K562 (cell line): ENCODE measurements around the gene NUBP2. TPM values are rescaled to one million over a fixed set of nuclear protein-coding genes. Genes with fewer than 3 reads are reported as not detected.
A peak's percentile ranks its signal among the peaks of the same experiment; 100 is the strongest.

Source experiments
- ATAC-seq: fragments of 200-7000 bp; cut with Tn5 transposase; 3 replicates; pipeline ENCODE4 v1.9.1; 2020; ENCODE audit warnings: moderate library complexity
- BruUV-seq: library from RNA; stranded (reverse); fragments of 400-500 nt; replicated peaks from 2 replicates; lab custom pipeline; 2021; lab: Mats Ljungman, UMichigan
- CTCF ChIA-PET: fragments of 300-600 bp; formaldehyde crosslinking; extraction: SDS; loops from one replicate; lab custom pipeline; 2021; ENCODE audit warnings: low intra/inter-chr PET ratio; lab: Yijun Ruan, JAX
- POLR2A ChIA-PET: fragments of 300-600, 350-650 bp; sonication (Branson Sonifier 250); formaldehyde crosslinking; extraction: SDS; loops from one replicate; lab custom pipeline; 2021; ENCODE audit warnings: antibody characterized with exemption, inconsistent platforms; lab: Yijun Ruan, JAX
- DNase-seq, 4 experiments: peaks; one replicate each; pipeline versions ENCODE4 v3.0.0 to v3.0.0-alpha.2; 2011 to 2018; ENCODE audit warnings: low spot score in 3 of 4, mixed read lengths in 3 of 4; ENCODE audit errors: extremely low read depth in 1 of 4
- FAIRE-seq: peaks from 2 replicates; lab custom pipeline; 2011; peaks lifted over from hg19 to GRCh38; lab: Jason Lieb, UNC
- H2AFZ ChIP-seq: 2 replicates; pipeline ENCODE4 v1.6.0; 2011; ENCODE audit warnings: low read depth, low read length, control low read depth, inconsistent platforms
- H3K27ac ChIP-seq: fragments of 200-600 bp; 3 replicates; pipeline ENCODE4 v1.8.0; 2011; ENCODE audit warnings: low read depth, mild to moderate bottlenecking, control low read depth, inconsistent platforms, low read length, moderate library complexity, mixed read lengths; ENCODE audit errors: extremely low read depth
- H3K27me3 ChIP-seq, 2 experiments: fragments of 300-600 bp in 1 of 2; 2 replicates in 1 of 2; 3 replicates in 1 of 2; pipeline versions ENCODE4 v1.6.0 to v1.8.0; 2011; ENCODE audit warnings: inconsistent platforms in 2 of 2, low read length in 2 of 2, mild to moderate bottlenecking in 1 of 2, mixed read lengths in 1 of 2, moderate library complexity in 1 of 2; ENCODE audit not compliant: control insufficient read depth in 2 of 2, insufficient read depth in 2 of 2
- H3K36me3 ChIP-seq: fragments of 300-600 bp; 3 replicates; pipeline ENCODE4 v1.8.0; 2011; ENCODE audit warnings: mild to moderate bottlenecking, low read length, inconsistent platforms; ENCODE audit not compliant: control insufficient read depth, insufficient read depth
- H3K4me1 ChIP-seq, 2 experiments: fragments of 200-600 bp in 1 of 2; replicated peaks in 1 of 2; 2 replicates in 1 of 2; 3 replicates in 1 of 2; pipeline versions ENCODE4 v1.5.1 to v1.8.0; 2011; ENCODE audit warnings: inconsistent platforms in 2 of 2, low read length in 2 of 2, mild to moderate bottlenecking in 1 of 2, mixed read lengths in 1 of 2, moderate library complexity in 1 of 2; ENCODE audit not compliant: control insufficient read depth in 2 of 2, insufficient read depth in 2 of 2
- H3K4me2 ChIP-seq: 2 replicates; pipeline ENCODE4 v1.6.1; 2011; ENCODE audit warnings: low read length, control low read depth, inconsistent platforms, mixed read lengths; ENCODE audit not compliant: insufficient read depth
- H3K4me3 ChIP-seq: fragments of 200-600 bp; sonication (generic), shearing (Covaris generic); 2 replicates; pipeline ENCODE4 v1.5.1; 2016; ENCODE audit warnings: control low read depth, inconsistent platforms
- H3K79me2 ChIP-seq: fragments of 200-600 bp; 3 replicates; pipeline ENCODE4 v1.8.0; 2011; ENCODE audit warnings: low read length, inconsistent platforms; ENCODE audit not compliant: control insufficient read depth, insufficient read depth
- H3K9ac ChIP-seq, 2 experiments: 2 replicates each; pipeline versions ENCODE4 v1.6.0 to v1.6.1; 2011; ENCODE audit warnings: low read depth in 2 of 2, low read length in 2 of 2, control low read depth in 1 of 2, inconsistent platforms in 1 of 2, mild to moderate bottlenecking in 1 of 2, mixed read lengths in 1 of 2; ENCODE audit not compliant: insufficient read depth in 1 of 2
- H3K9me1 ChIP-seq: one replicate; pipeline ENCODE4 v1.6.0; 2011; ENCODE audit warnings: inconsistent platforms, mild to moderate bottlenecking, low read length, moderate library complexity; ENCODE audit not compliant: control insufficient read depth, insufficient read depth
- H3K9me3 ChIP-seq: replicated peaks from 2 replicates; pipeline ENCODE4 v1.5.1; 2011; ENCODE audit warnings: low read depth, low read length, inconsistent platforms; ENCODE audit not compliant: control insufficient read depth, insufficient read depth
- H4K20me1 ChIP-seq: replicated peaks from 2 replicates; pipeline ENCODE4 v1.6.1; 2011; ENCODE audit warnings: low read length, inconsistent platforms, mixed read lengths; ENCODE audit not compliant: control insufficient read depth, insufficient read depth
- ARID2 ChIP-seq: fragments of 450-650 bp; IDR thresholded peaks from 2 replicates; pipeline ENCODE4 v1.6.1; 2017; ENCODE audit warnings: antibody characterized with exemption, mild to moderate bottlenecking
- CBX8 ChIP-seq: fragments of 200-600 bp; sonication (generic); IDR thresholded peaks from 2 replicates; pipeline ENCODE4 v1.6.1; 2012; ENCODE audit warnings: borderline replicate concordance, mixed run types, low read depth, mild to moderate bottlenecking, moderate library complexity, mixed read lengths, low read length, control low read depth, inconsistent platforms; ENCODE audit not compliant: poor library complexity, severe bottlenecking; ENCODE audit errors: extremely low read depth
- ESRRA ChIP-seq: fragments of 450-650 bp; IDR thresholded peaks from 2 replicates; pipeline ENCODE4 v1.6.1; 2014; ENCODE audit warnings: low read depth, mild to moderate bottlenecking, moderate library complexity, borderline replicate concordance
- MAZ ChIP-seq, 2 experiments: fragments of 450-650 bp in 1 of 2; sonication (generic) in 1 of 2; formaldehyde crosslinking; IDR thresholded peaks in 1 of 2; conservative IDR thresholded peaks in 1 of 2; 2 replicates each; pipeline versions ENCODE4 v1.4.0 to v1.5.0; 2020; ENCODE audit warnings: mild to moderate bottlenecking in 1 of 2, missing genetic modification reagents in 1 of 2
- MEIS2 ChIP-seq: fragments of 450-650 bp; IDR thresholded peaks from 2 replicates; pipeline ENCODE4 v1.6.1; 2014; ENCODE audit warnings: mild to moderate bottlenecking; ENCODE audit not compliant: partially characterized antibody
- MXI1 ChIP-seq: IDR thresholded peaks from 2 replicates; pipeline ENCODE4 v1.6.1; 2011; ENCODE audit warnings: low read depth, mild to moderate bottlenecking, improper control_type of control experiment, low read length
- RFX5 ChIP-seq: IDR thresholded peaks from 2 replicates; pipeline ENCODE4 v1.6.1; 2011; ENCODE audit warnings: low read depth, mild to moderate bottlenecking, improper control_type of control experiment, low read length
- SMARCA5 ChIP-seq: fragments of 450-650 bp; IDR thresholded peaks from 2 replicates; pipeline ENCODE4 v1.6.1; 2016
- ZNF764 ChIP-seq: fragments of 250-450 bp; sonication (Bioruptor Pico); IDR thresholded peaks from 2 replicates; pipeline ENCODE4 v1.4.0; 2020; ENCODE audit warnings: low read depth, mild to moderate bottlenecking, moderate library complexity
- WGBS: fragments of 100-300 bp; shearing (Covaris generic); methylation state at CpG from one replicate; pipeline ENCODE4 v1.1.6; 2016; ENCODE audit warnings: low coverage, mixed read lengths; ENCODE audit not compliant: insufficient coverage; ENCODE audit errors: missing lambda C conversion rate; 5-methylcytosine and 5-hydroxymethylcytosine counted together
- in situ Hi-C: fragments of 300-500 bp; cut with MboI; formaldehyde crosslinking; loops from 4 replicates; pipeline ENCODE4 v1.15.0; 2018; ENCODE audit warnings: inconsistent platforms, mixed read lengths
- intact Hi-C: fragments of 100-400 bp; cut with micrococcal nuclease; formaldehyde crosslinking; loops from 2 replicates; pipeline ENCODE4 v1.14.2; 2022
- polyA plus RNA-seq, 8 experiments: library from polyadenylated mRNA; depleted of rRNA in 4 of 8; stranded (reverse) in 5 of 8; unstranded in 3 of 8; fragments of >200 nt; fragmentation: Nextera tagmentation in 2 of 8; fragmentation: Illumina TruSeq in 1 of 8; extraction: Ambion mirVana in 2 of 8; extraction: Trizol in 1 of 8; gene quantifications; 2 replicates each; pipeline versions ENCODE4 v1.2.1 to v1.2.3, GENCODE V29; 2011 to 2014; ENCODE audit warnings: inconsistent platforms in 1 of 8, missing spikeins in 1 of 8
- total RNA-seq, 7 experiments: library from RNA; depleted of rRNA in 6 of 7; stranded (reverse); fragments of >200 nt in 6 of 7; fragmentation: Illumina TruSeq in 2 of 7; extraction: Trizol in 2 of 7; gene quantifications; 2 replicates each; pipeline versions ENCODE4 v1.2.1 to v1.2.3, GENCODE V29; 2011 to 2021; ENCODE audit warnings: low replicate concordance in 1 of 7
- TF ChIP-seq, protein P1 (sequence below), 2 experiments: IDR thresholded peaks; 2 replicates each; pipeline ENCODE4 v1.6.1; 2011; ENCODE audit warnings: borderline replicate concordance in 1 of 2, control low read depth in 1 of 2, low read depth in 1 of 2, low read length in 1 of 2, mild to moderate bottlenecking in 1 of 2, mixed read lengths in 1 of 2, moderate library complexity in 1 of 2; ENCODE audit not compliant: insufficient read depth in 1 of 2, insufficient read length in 1 of 2, poor library complexity in 1 of 2, severe bottlenecking in 1 of 2; ENCODE audit errors: extremely low read depth in 1 of 2
- TF ChIP-seq, protein P2 (sequence below): sonication (generic); formaldehyde crosslinking; IDR thresholded peaks from 2 replicates; pipeline ENCODE4 v1.8.0; 2023; ENCODE audit warnings: missing genetic modification reagents, mild to moderate bottlenecking, borderline replicate concordance

The NUBP2 gene
- total and polyA plus RNA-seq, 9 of the 15 experiments (the other 6 are each of a cell fraction or from before 2014, with no cell fraction given) = 1.8 to 115 (median 24.0) TPM

DNA sequence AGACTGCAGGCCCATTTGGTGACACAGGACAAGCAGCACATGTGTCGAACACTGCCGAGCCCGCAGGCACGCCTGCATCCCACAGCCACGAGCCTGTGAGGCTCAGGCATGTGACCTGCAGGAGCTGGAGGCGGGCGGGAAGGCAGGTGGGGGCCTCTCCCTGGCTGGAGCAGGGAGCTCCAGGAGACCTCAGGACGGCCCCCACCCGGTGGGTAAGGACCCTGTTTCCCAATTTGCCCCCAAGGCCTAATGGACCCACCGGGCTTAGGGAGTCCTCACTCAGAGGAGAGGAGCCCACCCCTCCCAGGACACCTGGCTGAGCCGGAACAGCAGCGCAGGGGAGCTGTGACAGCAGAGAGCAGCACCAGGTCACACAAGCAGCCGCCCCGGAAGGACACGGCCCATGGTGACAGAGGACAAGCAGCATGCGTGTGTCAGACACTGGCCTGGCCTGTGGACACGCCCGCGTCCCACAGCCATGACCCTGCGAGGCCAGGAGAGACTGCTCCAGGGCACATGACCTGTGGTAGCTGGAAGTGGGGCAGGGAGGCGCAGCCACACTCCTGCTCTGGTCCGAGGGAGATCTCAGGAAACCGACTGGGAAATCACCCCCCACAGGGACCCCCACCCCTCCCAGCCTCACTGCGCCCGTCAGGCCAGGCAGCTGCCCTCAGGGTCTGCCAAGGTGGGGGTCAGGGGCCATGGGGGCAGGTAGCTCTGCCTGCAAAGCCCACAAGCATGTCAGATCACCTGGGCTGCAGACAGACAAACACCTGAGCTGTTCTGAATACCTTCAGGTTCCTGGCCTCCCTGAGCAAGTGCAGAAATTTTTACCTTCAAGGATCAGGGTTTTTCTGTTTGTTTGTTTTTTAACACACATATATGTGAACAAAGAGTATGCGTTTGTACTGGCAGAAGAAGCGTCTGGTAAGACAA lies 2.8 kb upstream of the NUBP2 start (continued):
- TF ChIP-seq, protein P1, sequence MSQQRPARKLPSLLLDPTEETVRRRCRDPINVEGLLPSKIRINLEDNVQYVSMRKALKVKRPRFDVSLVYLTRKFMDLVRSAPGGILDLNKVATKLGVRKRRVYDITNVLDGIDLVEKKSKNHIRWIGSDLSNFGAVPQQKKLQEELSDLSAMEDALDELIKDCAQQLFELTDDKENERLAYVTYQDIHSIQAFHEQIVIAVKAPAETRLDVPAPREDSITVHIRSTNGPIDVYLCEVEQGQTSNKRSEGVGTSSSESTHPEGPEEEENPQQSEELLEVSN (IDR thresholded peaks at IDR 0.05; ENCODE audit: borderline replicate concordance in 1 of 2, extremely low read depth in 1 of 2, insufficient read depth in 1 of 2, insufficient read length in 1 of 2, low read depth in 1 of 2, low read length in 1 of 2, poor library complexity in 1 of 2, severe bottlenecking in 1 of 2) = peak in 1 of 2 experiments; percentile 49

DNA sequence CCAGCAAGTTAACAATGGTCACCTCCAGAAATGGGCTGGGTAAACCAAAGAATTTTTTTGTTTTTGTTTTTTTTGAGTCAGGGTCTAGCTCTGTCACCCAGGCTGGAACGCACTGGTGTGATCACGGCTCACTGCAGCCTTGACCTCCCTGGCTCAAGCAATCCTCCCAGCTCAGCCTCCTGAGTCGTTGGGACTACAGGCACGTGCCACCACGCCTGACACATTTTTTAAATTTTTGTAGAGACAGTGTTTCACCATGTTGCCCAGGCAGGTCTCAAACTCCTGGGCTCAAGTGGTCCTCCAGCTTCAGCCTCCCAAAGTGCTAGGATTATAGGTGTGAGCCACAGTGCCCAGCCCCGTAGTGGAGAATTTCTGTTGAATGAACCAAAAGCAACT lies 2.1 kb upstream of the NUBP2 start:
- FAIRE-seq (no peak), ATAC-seq (no peak), DNase-seq (no peak)
- ChIA-PET POLR2A (interaction anchor here (0.6 to 1.4 kb wide), 3 partner anchors 13 to 155 kb away, joined by 3 read pairs; partner anchors contain the start of gene IGFALS), CTCF (no interaction called here)
- H3K79me2 ChIP-seq = peaks cover 37% of the 10 kb centered on the region
- no peak overlapping the region for H2AFZ ChIP-seq
- H3K27ac ChIP-seq = no peak overlapping the region
- intact Hi-C loops (loop anchor here (5.0 kb wide), 1 partner anchor 168 kb away; the partner anchor contains the start of genes CRAMP1 and IFT140), in situ Hi-C loops (loop anchor here (5.0 kb wide), 1 partner anchor 152 kb away; no protein-coding TSS in a partner anchor)
- no peaks in the 10 kb centered on the region for H3K9me1 ChIP-seq
- 82% methylated on average over 6 of the region's 6 CpGs for WGBS
- TSS peak; percentile 50 for BruUV-seq
- peaks cover 4 to 85% of the 10 kb centered on the region in 2 experiments; a peak in 3 of 5 replicates for H3K4me1 ChIP-seq
- no peak overlapping the region for H3K4me2 ChIP-seq
- H3K9me3 ChIP-seq = no peaks in the 10 kb centered on the region
- H3K27me3 ChIP-seq = no peaks in the 10 kb centered on the region
- peaks cover 52% of the 10 kb centered on the region; the same call in 2 of the 3 replicates for H3K36me3 ChIP-seq
- H3K4me3 ChIP-seq = no peak overlapping the region
- H4K20me1 ChIP-seq = peaks cover 3% of the 10 kb centered on the region; the same call in 1 of the 2 replicates
- no peak overlapping the region for H3K9ac ChIP-seq
- no peak for TF ChIP-seq ZNF764 (CRISPR knock-in tag)
- no peak for TF ChIP-seq MEIS2
- TF ChIP-seq, protein P2, sequence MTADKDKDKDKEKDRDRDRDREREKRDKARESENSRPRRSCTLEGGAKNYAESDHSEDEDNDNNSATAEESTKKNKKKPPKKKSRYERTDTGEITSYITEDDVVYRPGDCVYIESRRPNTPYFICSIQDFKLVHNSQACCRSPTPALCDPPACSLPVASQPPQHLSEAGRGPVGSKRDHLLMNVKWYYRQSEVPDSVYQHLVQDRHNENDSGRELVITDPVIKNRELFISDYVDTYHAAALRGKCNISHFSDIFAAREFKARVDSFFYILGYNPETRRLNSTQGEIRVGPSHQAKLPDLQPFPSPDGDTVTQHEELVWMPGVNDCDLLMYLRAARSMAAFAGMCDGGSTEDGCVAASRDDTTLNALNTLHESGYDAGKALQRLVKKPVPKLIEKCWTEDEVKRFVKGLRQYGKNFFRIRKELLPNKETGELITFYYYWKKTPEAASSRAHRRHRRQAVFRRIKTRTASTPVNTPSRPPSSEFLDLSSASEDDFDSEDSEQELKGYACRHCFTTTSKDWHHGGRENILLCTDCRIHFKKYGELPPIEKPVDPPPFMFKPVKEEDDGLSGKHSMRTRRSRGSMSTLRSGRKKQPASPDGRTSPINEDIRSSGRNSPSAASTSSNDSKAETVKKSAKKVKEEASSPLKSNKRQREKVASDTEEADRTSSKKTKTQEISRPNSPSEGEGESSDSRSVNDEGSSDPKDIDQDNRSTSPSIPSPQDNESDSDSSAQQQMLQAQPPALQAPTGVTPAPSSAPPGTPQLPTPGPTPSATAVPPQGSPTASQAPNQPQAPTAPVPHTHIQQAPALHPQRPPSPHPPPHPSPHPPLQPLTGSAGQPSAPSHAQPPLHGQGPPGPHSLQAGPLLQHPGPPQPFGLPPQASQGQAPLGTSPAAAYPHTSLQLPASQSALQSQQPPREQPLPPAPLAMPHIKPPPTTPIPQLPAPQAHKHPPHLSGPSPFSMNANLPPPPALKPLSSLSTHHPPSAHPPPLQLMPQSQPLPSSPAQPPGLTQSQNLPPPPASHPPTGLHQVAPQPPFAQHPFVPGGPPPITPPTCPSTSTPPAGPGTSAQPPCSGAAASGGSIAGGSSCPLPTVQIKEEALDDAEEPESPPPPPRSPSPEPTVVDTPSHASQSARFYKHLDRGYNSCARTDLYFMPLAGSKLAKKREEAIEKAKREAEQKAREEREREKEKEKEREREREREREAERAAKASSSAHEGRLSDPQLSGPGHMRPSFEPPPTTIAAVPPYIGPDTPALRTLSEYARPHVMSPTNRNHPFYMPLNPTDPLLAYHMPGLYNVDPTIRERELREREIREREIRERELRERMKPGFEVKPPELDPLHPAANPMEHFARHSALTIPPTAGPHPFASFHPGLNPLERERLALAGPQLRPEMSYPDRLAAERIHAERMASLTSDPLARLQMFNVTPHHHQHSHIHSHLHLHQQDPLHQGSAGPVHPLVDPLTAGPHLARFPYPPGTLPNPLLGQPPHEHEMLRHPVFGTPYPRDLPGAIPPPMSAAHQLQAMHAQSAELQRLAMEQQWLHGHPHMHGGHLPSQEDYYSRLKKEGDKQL (CRISPR knock-in tag) = no peak
- TF ChIP-seq CBX8 = no peak
- TF ChIP-seq RFX5 = no peak
- no peak for TF ChIP-seq ARID2
- no peak for TF ChIP-seq MXI1
- no peak for TF ChIP-seq ESRRA
- no peak for TF ChIP-seq SMARCA5
- TF ChIP-seq MAZ (CRISPR knock-in tag; conservative IDR thresholded peaks at IDR 0.05 in 1 of 2, IDR thresholded peaks at IDR 0.05 in 1 of 2) = no peak
